HS-5 (cell line): ENCODE results near the gene PALD1.

Source experiments
- DNase-seq: peaks from one replicate; pipeline ENCODE4 v3.0.0-alpha.2; 2012; ENCODE audit warnings: low read depth

The PALD1 gene

DNA sequence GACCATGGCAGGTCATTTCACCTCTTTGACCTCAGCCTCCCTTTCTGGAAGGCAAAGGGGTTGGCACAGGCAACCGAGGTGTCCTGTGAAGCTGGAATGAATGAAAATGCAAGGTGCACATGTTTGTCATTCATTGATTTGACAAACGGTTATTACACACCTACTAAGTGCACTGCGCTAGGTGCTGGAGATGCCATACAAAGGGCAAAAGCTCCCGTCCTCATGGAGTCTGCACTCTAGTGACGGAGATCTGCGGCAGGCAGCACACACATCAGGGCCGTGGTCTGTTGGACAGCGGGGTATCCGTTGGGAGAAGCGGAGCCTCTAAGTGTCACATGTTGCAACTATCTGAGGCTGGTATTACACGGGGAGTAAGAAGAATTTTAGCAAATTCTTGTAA, 79.7 kb downstream of the PALD1 start:
- DNase-seq = no peak

DNA sequence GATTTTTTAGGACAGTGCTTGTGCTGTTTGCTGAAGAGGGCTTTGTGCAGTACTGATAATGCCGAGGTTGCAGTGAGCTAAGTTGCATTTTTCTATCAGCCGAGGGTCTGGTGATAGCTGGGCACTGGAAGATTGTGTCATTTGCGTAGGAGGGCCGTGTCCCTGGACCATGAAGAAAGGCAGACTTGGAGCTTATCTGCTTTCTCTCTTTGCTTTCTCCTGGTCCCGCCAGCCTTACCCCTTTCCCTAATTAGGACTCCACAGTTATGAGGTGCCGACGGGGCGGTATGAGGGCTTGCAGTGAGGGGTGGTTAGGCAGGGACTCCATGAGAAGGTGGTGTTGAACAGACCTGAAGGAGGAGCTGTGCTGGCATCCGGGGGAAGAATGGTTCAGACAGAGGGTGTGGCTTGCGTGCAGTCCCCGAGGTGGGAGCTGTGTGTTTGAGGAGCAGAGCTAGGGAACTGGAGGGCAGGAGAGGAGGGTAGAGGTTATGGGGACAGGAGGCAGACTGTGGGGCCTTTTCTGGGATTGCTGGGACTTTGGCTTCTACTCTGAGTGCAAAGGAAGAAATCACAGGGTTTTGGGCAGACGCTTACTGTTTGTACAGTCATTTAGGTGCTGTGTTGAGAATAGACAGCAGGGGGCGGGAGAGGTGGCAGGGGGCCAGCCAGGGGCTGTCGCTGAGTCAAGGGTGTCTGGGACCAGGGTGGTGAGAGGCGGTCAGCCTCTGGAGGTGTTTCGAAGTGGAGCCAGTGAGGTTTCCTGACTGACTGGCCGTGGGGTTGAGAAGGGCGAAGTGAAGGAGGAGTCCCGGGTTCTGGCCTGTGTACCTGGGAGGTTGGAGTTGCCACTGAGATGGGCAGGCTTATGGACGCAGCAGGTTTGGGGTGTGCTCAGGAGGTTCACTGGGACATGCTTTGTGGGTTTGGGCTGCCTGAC, 80.6 kb downstream of the PALD1 start:
- no peak for DNase-seq

DNA sequence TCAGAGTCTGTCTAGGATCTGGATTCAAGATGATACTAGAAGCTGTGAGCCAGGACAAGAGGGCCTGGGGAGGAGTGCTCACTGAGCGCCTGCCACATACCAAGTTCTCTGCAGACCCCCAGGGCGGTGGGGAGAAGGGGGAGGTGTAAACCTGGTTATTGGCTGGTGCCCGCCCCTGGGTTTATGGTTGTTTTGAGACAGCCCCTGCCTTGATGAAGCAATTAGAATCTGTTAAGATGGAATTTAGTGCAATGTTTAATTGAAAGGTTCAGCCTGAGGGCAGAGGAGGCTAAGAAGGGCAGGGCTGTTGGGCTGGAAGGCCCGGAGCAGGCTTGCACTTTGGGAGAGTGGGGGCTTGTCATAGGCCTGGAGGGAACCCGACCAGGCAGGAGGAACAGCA, 81.3 kb downstream of the PALD1 start:
- DNase-seq = no peak

DNA sequence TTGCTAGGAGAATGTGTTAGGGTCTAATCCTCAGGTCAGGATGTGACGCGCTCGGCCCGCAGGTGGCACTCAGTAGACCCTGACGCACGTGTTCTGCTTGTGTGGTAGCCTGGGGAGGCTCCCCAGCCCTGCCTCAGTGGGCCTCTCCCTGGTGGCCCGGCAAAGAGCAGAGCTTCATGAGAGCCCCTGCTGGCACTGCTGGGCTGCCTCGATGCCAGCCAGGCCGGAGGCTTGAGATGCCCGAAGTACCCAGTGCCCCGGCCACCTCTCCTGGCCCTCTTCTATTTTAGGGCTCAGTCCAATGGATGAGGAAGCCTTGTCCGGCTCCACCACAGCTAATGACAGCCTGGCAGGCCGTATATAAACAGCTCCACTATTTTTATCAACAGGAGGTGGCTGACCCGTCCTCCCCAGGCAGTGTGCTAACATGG, 82.0 kb downstream of the PALD1 start:
- DNase-seq = no peak

DNA sequence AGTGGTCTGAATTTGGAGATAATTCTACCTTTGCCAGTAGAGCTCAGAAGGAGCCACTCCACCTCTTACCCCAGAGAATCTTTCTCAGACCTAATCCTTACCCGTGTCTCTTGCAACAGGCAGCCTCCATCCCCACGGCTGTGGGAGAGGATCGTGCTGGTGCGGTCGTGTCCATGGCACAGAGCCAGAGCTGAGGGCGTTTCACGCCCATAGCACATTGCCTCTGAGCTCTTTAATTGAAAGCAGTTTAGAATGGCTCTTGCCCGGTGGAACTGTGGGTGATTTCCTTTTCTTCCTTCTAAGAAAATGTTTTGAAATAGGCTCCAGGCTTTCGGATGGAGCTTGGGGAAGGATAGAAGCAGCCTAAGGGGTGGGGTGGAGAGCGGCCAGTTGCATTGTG, 82.5 kb downstream of the PALD1 start:
- DNase-seq = no peak

DNA sequence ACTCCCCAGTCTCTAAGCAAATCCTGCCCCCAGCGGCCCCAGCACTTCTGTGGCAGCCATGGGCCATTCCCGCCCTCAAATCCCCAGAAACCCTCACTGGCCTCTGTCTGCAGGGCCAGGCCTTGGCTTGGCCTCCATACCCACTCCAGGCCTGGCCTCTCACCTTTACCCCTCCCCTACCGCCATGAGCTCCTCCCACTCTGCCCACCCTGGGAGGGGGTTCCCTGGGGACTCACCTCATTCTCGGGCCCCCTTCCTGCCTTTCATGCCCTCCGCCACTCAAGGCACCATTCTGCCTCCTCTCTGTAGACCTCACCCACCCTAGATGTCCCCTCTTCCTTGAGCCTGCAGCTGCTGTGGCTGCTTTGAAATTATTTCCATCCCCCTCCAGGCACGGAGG, 83.0 kb downstream of the PALD1 start:
- DNase-seq = no peak

DNA sequence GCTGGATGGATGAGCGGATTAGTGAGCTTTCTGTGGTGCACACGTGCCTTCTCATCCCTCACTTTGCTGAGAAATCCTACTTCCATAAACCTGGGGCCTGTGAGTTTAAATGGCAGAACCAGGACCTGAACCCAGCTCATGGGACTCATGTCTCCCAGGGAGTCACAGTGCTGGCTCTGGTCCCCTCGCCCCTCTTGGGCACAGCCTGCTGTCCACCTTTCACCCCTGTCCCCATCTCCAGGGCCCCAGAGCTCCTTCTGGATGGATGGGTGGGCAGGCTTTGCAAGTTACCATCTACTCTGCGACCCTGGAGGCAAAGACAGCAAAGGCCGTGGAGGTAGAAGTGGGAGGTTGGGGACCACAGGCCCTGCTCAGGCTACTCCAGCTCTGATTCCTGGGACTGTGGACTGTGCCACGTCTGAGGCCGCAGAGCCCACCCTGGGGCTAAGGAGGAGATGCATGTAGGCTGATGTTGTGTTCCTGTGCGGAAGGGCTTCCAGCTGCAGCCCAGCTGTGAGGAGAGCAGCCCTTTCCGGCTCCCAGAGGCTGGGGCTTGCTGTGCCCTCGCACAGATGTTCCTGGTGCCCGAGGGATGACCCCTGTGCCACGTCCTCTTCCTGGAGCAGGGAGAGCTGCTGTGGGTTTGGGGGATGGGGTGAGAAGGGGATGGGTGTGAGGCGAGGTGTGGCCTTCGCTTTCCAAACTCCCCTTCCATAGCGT, 83.6 kb downstream of the PALD1 start:
- DNase-seq = no peak

DNA sequence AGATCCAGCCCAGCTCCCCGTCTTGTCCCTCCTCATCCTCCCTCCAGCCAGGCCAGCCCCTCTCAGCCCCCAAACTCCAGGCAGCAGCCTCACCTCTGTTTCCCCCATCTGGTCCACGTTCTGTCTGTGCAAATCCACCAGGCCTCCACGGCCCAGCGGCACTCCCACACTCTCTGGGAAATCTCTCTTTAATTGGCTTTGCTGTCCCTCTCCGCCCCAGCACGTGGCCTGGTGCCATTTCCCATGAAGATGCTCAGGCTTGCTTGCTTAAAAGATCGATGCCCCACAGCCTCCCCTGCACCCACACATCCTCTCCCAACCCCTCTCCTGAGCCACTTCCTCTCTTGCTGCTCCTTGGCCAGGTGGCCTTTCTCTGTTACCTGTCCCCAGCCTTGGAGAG, 84.7 kb downstream of the PALD1 start:
- no peak for DNase-seq

DNA sequence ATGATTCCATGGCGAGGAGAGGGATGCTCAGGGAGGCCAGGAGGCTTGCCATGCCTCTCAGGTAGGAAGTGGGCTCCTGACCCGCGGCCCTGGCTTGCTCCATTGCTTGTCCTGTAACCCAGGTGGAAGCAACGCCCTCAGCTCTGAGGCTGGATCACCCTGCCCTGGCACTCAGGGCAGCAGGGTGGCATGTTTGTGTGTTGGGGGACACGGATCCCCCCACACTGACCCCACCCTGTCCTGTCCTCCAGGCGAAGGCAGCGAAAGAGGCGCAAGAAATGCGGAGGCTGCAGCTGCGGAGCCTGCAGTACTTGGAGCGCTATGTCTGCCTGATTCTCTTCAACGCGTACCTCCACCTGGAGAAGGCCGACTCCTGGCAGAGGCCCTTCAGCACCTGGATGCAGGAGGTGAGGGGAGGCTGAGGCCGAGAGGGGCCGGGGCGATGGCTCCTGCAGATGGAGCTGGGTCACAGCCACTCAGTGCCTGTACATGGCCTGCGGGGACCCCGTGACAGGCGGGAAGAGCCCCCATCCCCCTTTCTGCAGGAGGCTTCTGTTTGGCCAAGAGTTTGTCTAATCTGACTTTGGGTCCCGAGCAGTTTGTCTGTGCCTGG, 85.7 kb downstream of the PALD1 start:
- no peak for DNase-seq

DNA sequence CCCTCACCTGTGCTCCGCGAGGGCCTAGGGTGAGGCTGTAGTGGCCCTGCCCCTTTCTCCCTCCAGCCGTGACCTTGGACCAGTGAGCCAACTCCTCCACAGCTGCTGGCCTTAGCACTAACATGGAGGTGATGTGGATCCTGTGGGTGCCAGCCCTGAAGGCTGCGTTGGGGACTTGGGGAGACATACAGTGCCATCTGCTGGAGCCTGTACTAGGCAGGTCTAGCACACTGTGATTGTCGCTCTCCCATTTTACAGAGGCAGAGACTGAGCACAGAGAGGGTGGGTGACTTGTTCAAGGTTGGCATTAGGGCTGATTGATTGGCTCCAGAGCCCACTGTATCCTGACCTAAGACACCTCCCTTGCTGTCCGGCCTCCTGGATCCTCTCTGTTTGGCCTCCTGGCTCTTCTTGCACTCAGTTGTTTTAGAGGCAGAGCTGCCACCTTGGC, 86.4 kb downstream of the PALD1 start:
- no peak for DNase-seq

DNA sequence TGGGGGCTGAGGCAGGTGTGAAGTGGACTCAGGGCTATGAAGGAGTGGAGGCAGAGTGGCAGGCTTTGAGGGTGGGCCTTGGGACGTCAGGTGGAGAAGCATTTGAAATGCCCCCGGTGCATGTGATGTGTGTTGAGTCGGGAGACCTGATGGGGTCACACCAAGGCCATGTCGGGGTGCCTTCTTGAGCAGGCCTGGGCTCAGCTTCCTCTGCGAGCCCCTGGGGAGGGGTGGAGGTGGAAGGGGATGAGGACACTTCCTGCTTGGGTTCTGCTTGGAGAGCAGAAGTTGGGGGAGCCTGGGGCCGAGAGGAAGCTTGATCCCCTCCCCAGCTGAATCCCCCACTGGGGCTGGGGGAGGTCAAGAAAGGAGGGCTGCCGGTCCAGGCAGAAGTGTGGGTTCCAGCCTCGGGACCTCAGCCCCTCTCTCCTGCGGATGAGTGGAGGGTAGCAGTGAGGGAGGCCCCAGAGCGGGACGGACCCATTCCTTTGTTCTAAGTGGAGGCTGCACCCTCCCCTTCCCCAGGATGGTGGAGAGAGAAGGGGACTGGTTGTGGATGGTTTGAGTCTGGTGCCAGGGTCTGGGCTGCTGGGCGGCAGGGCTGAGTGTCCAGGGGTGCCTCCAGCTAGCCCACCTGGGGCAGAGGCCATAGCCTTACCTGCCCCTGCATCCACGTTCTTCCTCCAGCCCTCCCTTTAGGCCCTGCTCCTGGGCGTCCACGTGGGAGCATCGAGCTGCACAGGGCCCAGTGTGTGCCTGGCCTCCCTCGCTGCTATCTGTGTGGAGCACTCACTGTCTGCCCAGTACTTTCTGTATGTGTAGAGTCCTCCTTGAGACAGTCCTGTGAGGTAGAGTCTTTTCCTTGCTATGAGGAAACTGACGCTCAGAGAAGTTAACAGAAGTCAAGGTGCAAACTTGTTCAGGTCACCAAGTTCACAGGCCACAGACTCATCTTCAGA, 87.3 kb downstream of the PALD1 start:
- DNase-seq = no peak

DNA sequence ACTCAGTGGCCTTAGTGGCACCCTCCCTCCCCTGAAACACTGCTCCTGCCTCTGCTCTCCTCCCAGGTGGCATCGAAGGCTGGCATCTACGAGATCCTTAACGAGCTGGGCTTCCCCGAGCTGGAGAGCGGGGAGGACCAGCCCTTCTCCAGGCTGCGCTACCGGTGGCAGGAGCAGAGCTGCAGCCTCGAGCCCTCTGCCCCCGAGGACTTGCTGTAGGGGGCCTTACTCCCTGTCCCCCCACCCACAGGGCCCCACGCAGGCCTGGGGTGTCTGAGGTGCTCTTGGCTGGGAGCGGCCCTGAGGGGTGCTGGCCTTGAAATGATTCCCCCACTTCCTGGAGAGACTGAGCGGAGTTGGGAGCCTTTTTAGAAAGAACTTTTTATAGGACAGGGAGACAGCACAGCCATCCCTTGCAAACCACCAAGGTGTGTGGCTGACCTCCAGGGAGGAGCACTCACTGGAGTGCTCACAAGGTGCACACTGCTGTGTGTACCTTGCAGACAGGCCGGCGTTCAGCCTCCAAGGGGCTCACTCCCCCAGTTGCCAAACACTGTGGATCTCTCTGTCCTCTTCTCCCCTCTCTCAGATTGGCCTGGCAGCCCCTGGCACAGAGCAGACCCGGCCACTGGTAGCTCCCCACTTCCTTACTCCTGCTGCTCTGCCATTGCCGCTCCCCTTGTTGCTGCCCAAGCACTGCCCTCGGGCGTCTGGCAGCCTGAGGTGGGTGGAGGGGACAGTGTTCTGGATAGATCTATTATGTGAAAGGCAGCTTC, 88.1 kb downstream of the PALD1 start:
- DNase-seq = no peak

DNA sequence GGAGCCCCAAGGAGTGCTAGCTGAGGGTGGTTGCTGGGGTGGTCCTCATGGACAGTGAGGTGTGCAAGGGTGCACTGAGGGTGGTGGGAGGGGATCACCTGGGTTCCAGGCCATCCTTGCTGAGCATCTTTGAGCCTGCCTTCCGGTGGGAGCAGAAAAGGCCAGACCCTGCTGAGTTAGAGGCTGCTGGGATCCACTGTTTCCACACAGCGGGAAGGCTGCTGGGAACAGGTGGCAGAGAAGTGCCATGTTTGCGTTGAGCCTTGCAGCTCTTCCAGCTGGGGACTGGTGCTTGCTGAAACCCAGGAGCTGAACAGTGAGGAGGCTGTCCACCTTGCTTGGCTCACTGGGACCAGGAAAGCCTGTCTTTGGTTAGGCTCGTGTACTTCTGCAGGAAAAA, 89.0 kb downstream of the PALD1 start:
- no peak for DNase-seq

DNA sequence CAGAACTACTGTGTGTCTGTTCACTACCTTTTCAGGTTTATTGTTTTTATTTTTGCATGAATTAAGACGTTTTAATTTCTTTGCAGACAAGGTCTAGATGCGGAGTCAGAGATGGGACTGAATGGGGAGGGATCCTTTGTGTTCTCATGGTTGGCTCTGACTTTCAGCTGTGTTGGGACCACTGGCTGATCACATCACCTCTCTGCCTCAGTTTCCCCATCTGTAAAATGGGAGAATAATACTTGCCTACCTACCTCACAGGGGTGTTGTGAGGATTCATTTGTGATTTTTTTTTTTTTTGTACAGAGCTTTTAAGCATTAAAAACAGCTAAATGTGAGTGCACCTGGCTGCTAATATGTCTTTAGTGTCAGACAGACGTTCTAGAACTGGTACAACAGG, 89.5 kb downstream of the PALD1 start:
- no peak for DNase-seq

DNA sequence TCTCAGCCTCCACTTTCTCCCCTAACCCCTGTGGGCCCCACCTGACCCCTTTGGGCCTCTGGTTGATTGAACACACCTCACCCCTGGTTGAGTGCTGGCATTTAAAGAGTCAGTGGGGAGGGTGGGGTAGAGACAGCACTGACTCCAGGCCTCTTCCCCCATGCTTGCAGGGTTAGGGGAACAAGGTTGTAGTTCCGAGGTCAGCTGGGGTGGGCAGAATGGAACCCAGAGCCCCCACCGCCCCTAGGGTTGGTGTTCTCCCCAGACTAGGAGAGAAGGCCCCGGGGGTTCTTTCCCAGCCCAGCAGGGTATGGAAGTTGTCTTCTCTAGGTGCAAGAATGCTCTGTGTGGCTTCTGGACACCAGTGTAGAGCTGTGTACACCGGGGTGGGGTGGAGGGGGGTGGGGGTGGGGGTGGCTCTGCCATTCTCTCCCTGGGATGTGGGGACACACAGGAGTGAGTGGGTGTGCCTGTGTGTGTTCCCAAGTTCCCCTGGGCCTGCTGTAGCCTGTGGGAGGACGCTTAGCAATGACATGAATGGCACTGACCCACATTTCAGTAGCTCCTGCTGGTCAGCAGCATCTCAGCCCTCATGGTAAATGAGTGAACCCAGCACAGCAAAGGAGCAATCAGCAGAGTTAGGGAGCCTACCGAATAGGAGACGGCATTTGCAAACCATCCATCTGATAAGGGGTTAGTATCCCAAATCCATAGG, 90.4 kb downstream of the PALD1 start:
- DNase-seq = no peak

DNA sequence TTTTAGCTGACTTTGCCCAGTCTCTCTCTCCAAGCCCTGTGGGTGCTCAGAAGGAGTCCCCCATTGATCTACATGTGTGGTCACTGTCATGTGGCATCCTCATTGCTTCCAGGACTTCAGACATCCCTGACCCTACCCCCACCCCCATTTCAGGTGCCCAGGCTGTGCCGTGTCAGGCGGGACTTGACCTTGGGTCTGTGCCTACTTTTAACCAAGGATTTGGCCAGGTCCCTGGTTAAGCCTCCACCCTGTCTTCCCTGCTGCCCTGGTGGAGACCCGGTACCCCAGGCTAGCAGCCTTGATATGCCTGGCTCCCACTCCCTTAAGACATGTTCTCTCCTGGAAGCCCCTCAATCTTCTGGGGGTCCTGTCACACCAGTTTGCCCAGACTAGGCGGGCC, 92.7 kb downstream of the PALD1 start:
- no peak for DNase-seq

DNA sequence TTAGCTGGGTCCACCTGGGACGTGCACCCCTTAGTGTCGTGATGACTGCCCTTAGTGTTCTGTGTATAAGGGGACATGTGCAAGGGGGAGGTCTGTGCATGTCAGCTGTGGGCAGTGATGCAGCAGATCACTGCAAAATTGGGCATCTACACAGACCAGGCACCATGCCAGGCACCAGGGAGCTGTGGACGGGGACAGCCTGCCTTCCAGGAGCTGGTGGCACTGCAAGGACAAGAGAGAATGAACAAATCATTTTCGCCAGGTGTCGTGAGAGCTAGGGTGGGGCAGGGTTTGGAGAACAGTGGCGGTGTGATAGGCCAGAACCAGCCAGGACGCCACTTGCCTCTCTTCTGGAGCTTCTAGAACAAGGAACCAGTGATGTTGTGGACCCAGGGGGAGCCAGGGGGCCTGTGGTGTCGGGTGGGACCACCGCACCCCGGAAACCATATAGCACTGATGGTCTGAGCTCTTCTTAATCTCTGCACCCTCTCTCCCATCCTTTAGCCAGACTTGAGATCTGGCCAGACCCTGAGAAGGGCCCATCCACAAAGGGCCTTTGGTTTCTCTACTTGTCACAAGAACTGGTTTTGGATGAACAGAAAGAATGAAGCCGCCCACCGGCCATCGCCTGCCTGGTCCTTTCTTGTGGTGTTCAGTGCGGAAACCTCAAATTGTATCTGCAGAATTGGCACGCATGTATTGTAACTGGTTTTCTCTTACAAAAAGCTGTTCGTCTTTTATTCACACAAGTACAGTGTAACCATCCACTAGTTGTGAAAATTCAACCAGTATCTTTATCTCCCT, 93.3 kb downstream of the PALD1 start:
- no peak for DNase-seq

DNA sequence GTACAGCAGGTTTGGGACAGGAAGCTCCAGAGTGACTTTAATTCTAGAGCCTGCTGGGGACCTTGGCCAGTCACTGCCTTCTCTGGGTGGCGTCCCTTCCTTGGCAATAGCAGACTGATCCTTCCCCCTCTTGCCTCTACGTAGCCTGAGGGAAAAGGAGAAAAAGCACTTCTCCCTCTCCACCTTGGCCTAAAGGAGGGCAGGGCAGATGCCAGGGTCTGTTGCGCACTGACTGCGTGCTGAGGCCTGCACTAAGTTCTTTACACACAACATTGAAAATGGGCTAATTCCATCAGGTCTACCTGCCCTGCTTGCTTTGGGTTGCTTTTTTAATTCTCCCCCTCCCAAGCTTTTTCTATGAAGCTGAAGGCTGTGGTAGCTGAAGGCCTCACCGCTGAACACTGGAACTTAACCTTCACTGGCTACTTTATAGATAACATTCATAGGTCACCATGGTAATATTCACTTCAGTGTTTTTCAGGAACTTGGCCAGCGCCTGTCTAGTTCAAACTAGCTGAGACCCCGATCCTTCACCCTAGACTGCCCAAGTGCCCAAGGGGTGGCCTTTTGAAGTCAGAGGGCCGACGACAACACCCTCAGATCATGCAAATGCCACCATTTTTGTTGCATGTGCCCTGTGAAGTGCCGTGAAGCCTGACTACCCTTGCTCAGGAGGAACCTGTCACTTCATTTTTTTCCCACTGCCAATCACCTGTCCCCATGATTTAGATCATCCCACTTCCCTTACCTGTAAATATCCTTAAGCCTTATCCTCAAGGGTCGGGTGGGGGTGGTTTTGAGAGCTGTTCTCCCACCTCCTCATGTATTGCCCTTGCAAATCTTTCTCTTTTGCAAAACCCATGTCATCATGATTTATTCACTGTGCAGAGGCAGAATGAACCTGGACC, 95.3 kb downstream of the PALD1 start:
- no peak for DNase-seq
